ENCODE results near the gene FAM222B.

Gene FAM222B

DNA sequence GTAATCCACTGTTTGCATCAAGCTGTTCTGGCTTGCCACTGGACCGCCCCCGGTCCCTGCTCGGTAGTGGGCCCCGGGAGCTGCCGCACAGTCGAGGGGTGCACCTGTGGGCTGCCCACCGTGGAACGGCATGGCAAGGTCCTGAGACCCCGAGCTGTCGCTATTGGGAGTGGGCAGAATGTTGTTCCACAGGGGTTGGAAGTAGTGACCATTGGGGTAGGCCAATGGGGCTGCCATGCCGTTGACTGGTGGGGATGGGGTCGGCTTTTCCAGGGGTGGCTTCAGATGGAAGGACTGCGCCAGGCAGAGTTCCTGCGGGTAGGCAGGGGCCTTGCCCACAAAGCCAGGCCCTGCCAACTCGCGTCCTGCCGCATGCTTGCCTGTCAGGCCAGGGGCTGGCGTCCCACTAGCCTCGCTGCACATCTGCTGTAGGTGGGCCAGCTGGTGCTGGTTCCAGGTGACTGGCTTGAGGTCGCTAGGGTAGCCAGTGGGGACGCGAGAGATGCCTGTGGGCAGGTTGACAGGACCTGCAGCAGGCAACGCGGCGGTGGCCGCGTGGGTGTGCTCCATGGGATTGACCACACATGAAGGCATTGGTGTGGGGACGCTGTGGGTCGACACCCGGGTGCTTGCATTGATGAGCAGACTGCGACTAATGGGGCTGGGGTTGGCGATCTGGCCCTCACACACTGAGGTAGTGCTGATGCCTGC, 84.0 kb downstream of the FAM222B start:
- no peaks in the 10 kb centered on the region for H3K9me3 ChIP-seq (ENCODE audit: insufficient read depth, low read length)
- no peak overlapping the region for H3K4me3 ChIP-seq (ENCODE audit: insufficient read depth, low read length, poor library complexity, severe bottlenecking)
- TF ChIP-seq, protein P1, sequence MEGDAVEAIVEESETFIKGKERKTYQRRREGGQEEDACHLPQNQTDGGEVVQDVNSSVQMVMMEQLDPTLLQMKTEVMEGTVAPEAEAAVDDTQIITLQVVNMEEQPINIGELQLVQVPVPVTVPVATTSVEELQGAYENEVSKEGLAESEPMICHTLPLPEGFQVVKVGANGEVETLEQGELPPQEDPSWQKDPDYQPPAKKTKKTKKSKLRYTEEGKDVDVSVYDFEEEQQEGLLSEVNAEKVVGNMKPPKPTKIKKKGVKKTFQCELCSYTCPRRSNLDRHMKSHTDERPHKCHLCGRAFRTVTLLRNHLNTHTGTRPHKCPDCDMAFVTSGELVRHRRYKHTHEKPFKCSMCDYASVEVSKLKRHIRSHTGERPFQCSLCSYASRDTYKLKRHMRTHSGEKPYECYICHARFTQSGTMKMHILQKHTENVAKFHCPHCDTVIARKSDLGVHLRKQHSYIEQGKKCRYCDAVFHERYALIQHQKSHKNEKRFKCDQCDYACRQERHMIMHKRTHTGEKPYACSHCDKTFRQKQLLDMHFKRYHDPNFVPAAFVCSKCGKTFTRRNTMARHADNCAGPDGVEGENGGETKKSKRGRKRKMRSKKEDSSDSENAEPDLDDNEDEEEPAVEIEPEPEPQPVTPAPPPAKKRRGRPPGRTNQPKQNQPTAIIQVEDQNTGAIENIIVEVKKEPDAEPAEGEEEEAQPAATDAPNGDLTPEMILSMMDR (IDR thresholded peaks at IDR 0.05; ENCODE audit: insufficient read depth, low read length, poor library complexity, severe bottlenecking) = no peak
- TF ChIP-seq EZH2phosphoT487 (conservative IDR thresholded peaks at IDR 0.05; ENCODE audit: low read length) = no peak
- H3K36me3 ChIP-seq (ENCODE audit: low read length) = no peaks in the 10 kb centered on the region
- H3F3A ChIP-seq (ENCODE audit: insufficient read depth) = peaks cover 12% of the 10 kb centered on the region
- H4K20me1 ChIP-seq (ENCODE audit: low read depth, low read length) = no peaks in the 10 kb centered on the region
- H3K79me2 ChIP-seq (ENCODE audit: insufficient read depth, low read length) = 0 out of 2 replicates have a peak, but pooled peaks cover 5% of the 10 kb centered on the region
- H2AFZ ChIP-seq (ENCODE audit: low read depth, low read length, severe bottlenecking) = no peak overlapping the region
- no peak overlapping the region for H3K9ac ChIP-seq (ENCODE audit: low read length)
- no peak overlapping the region for H3K27ac ChIP-seq (ENCODE audit: low read depth, low read length)
- no peaks in the 10 kb centered on the region for H3K9me2 ChIP-seq (replicated peaks; ENCODE audit: insufficient read depth, low read length)
- H3K4me2 ChIP-seq (ENCODE audit: low read depth, low read length, poor library complexity, severe bottlenecking) = no peak overlapping the region
- no peaks in the 10 kb centered on the region for H3K27me3 ChIP-seq (ENCODE audit: low read length)

DNA sequence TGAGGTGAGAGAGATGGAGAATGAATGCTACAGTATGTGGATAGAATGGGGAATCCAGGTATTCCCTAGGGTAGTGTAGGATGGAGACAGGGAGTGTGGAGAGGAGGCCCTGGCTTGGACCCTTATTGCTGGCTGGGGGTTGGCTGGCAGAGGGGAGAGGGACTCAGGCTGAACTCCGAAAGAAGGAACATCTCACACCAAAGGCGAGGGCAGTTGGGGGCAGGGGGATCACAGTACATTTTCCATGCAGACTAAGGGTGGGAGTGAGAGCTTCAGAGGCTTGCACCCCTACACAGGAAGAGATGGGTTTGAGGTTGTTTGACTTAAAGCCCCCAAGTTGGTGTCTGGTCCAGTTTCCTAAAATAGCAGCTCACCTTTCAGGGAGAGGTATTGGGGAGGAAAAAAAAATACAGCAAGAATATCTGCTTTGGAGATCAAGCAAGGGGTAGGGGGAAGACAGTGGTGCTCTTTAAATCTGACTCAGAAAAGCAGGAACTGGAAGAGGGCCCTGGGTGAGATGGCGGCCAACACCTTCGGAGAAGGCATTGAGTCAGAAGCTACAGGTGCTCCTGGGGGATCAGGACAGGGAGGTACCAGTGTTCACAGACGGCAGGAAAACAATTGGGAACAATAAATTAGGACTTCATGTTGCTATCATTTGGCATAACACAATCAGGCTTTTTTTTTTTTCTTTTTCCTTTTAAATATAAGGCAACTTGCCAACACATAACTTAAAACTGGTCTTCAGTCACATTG, 86.4 kb downstream of the FAM222B start:
- Histone ChIP-seq H3K27ac (ENCODE audit: low read depth, low read length) (no peak overlapping the region), H3F3A (ENCODE audit: insufficient read depth) (peaks cover 31% of the 10 kb centered on the region), H3K79me2 (ENCODE audit: insufficient read depth, low read length) (no peaks in the 10 kb centered on the region), H4K20me1 (ENCODE audit: low read depth, low read length) (no peaks in the 10 kb centered on the region), H3K4me3 (ENCODE audit: insufficient read depth, low read length, poor library complexity, severe bottlenecking) (no peak overlapping the region), H3K27me3 (ENCODE audit: low read length) (no peaks in the 10 kb centered on the region), H3K9ac (ENCODE audit: low read length) (no peak overlapping the region), H2AFZ (ENCODE audit: low read depth, low read length, severe bottlenecking) (no peak overlapping the region), H3K9me2 (replicated peaks; ENCODE audit: insufficient read depth, low read length) (no peaks in the 10 kb centered on the region), H3K9me3 (ENCODE audit: insufficient read depth, low read length) (no peaks in the 10 kb centered on the region), H3K36me3 (ENCODE audit: low read length) (0 out of 2 replicates have a peak, but pooled peaks cover 5% of the 10 kb centered on the region), H3K4me2 (ENCODE audit: low read depth, low read length, poor library complexity, severe bottlenecking) (no peak overlapping the region)
- TF ChIP-seq EZH2phosphoT487 (conservative IDR thresholded peaks at IDR 0.05; ENCODE audit: low read length) = no peak
- TF ChIP-seq, protein P1 (IDR thresholded peaks at IDR 0.05; ENCODE audit: insufficient read depth, low read length, poor library complexity, severe bottlenecking) = no peak

DNA sequence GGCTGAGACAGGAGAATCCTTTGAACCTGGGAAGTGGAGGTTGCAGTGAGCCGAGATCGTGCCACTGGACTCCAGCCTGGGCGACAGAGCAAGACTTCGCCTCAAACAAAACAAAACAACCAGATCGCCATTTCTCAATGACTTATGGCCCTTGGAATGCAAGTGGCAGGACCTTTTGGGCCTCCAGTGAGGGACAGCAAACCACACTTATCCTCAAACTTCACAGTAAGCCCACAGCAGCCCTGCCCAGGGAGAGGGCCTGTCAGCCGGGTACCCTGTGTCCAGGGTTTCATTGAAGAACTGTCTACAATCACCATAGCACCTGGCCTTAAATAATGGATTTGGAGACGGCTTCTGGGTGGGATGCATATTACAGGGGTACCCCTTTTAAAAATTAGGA, 87.1 kb downstream of the FAM222B start:
- Histone ChIP-seq H3K9ac (ENCODE audit: low read length) (no peak overlapping the region), H3K4me3 (ENCODE audit: insufficient read depth, low read length, poor library complexity, severe bottlenecking) (no peak overlapping the region), H2AFZ (ENCODE audit: low read depth, low read length, severe bottlenecking) (no peak overlapping the region), H3K27ac (ENCODE audit: low read depth, low read length) (no peak overlapping the region), H3K36me3 (ENCODE audit: low read length) (peaks cover 10% of the 10 kb centered on the region), H3F3A (ENCODE audit: insufficient read depth) (peaks cover 37% of the 10 kb centered on the region), H3K9me2 (replicated peaks; ENCODE audit: insufficient read depth, low read length) (no peaks in the 10 kb centered on the region), H3K27me3 (ENCODE audit: low read length) (no peaks in the 10 kb centered on the region), H3K79me2 (ENCODE audit: insufficient read depth, low read length) (peaks cover 4% of the 10 kb centered on the region; the same call in 1 of the 2 replicates), H4K20me1 (ENCODE audit: low read depth, low read length) (peaks cover 5% of the 10 kb centered on the region), H3K9me3 (ENCODE audit: insufficient read depth, low read length) (no peaks in the 10 kb centered on the region), H3K4me2 (ENCODE audit: low read depth, low read length, poor library complexity, severe bottlenecking) (no peak overlapping the region)
- TF ChIP-seq, protein P1 (IDR thresholded peaks at IDR 0.05; ENCODE audit: insufficient read depth, low read length, poor library complexity, severe bottlenecking) = no peak
- no peak for TF ChIP-seq EZH2phosphoT487 (conservative IDR thresholded peaks at IDR 0.05; ENCODE audit: low read length)

Data from SU-DHL-6 (cell line).